ENCODE data around the gene SIGLEC6. TPM values are rescaled to one million over a fixed set of nuclear protein-coding genes. Genes with fewer than 3 reads are reported as not detected.

Gene SIGLEC6
- total and polyA plus RNA-seq, 3 donors from 2014 or later = 0.29 to 1.1 (median 0.55) TPM

GRCh38 chr19:51472607-51473006 is 58.9 kb downstream of the SIGLEC6 start:
- Histone ChIP-seq H3K9me3 (no peaks in the 10 kb centered on the region), H3K4me1 (no peaks in the 10 kb centered on the region), H3K27me3 (no peaks in the 10 kb centered on the region), H3K4me3 (no peak overlapping the region), H3K36me3 (ENCODE audit: low read depth, missing control alignments) (no peaks in the 10 kb centered on the region), H3K27ac (no peak overlapping the region)
- intact Hi-C loops (cut with DNase I; ENCODE audit: low total_unique reads) = no loop called here
- 10 to 14% methylated on average over 4 of the region's 4 CpGs for WGBS, 2 donors
- no peak for TF ChIP-seq CTCF (IDR thresholded peaks at IDR 0.05)
- no peak for TF ChIP-seq POLR2A (IDR thresholded peaks at IDR 0.05)
- DNase-seq = no peak

- H3K4me1 ChIP-seq = no peaks in the 10 kb centered on the region
- H3K9me3 ChIP-seq = no peaks in the 10 kb centered on the region
- H3K36me3 ChIP-seq (ENCODE audit: low read depth, missing control alignments) = no peaks in the 10 kb centered on the region
- DNase-seq = no peak
- H3K4me3 ChIP-seq = no peak overlapping the region
- no peak overlapping the region for H3K27ac ChIP-seq
- 68 to 81% methylated on average over 1 of the region's 1 CpG for WGBS, 2 donors
- intact Hi-C loops (cut with DNase I; ENCODE audit: low total_unique reads) = no loop called here
- no peak for TF ChIP-seq CTCF (IDR thresholded peaks at IDR 0.05)
- no peak for TF ChIP-seq POLR2A (IDR thresholded peaks at IDR 0.05)
- H3K27me3 ChIP-seq = no peaks in the 10 kb centered on the region
Observed at GRCh38 chr19:51471527-51471926, 59.9 kb downstream of the SIGLEC6 start.

GRCh38 chr19:51470966-51471365 is 60.5 kb downstream of the SIGLEC6 start:
- H3K27me3 ChIP-seq = no peaks in the 10 kb centered on the region
- H3K4me1 ChIP-seq = no peaks in the 10 kb centered on the region
- H3K9me3 ChIP-seq = no peaks in the 10 kb centered on the region
- no peaks in the 10 kb centered on the region for H3K36me3 ChIP-seq (ENCODE audit: low read depth, missing control alignments)
- intact Hi-C loops (cut with DNase I; ENCODE audit: low total_unique reads) = no loop called here
- DNase-seq = no peak
- WGBS, 2 donors = 78 to 82% methylated on average over 8 to 9 of the region's 9 CpGs
- TF ChIP-seq POLR2A (IDR thresholded peaks at IDR 0.05) = no peak
- no peak for TF ChIP-seq CTCF (IDR thresholded peaks at IDR 0.05)
- H3K27ac ChIP-seq = no peak overlapping the region
- H3K4me3 ChIP-seq = no peak overlapping the region

- TF ChIP-seq POLR2A (IDR thresholded peaks at IDR 0.05) = no peak
- TF ChIP-seq CTCF (IDR thresholded peaks at IDR 0.05) = no peak
- Histone ChIP-seq H3K27me3 (no peaks in the 10 kb centered on the region), H3K36me3 (ENCODE audit: low read depth, missing control alignments) (no peaks in the 10 kb centered on the region), H3K4me1 (no peaks in the 10 kb centered on the region), H3K27ac (no peak overlapping the region), H3K4me3 (no peak overlapping the region), H3K9me3 (no peaks in the 10 kb centered on the region)
- intact Hi-C loops (cut with DNase I; ENCODE audit: low total_unique reads) = no loop called here
- WGBS, 2 donors = 50 to 72% methylated on average over 1 of the region's 1 CpG
- DNase-seq = no peak
Observed at GRCh38 chr19:51469629-51470028, 61.8 kb downstream of the SIGLEC6 start.

- Histone ChIP-seq H3K4me1 (no peaks in the 10 kb centered on the region), H3K9me3 (no peaks in the 10 kb centered on the region), H3K27ac (no peak overlapping the region), H3K36me3 (ENCODE audit: low read depth, missing control alignments) (no peaks in the 10 kb centered on the region), H3K27me3 (no peaks in the 10 kb centered on the region), H3K4me3 (no peak overlapping the region)
- no peak for DNase-seq
- 53 to 57% methylated on average over 4 of the region's 4 CpGs for WGBS, 2 donors
- TF ChIP-seq CTCF (IDR thresholded peaks at IDR 0.05) = no peak
- no peak for TF ChIP-seq POLR2A (IDR thresholded peaks at IDR 0.05)
- intact Hi-C loops (cut with DNase I; ENCODE audit: low total_unique reads) = no loop called here
Observed at GRCh38 chr19:51469162-51469561, 62.3 kb downstream of the SIGLEC6 start.

Data from testis (tissue), 3 donors.